Activated naive CD4-positive, alpha-beta T cell treated with anti-CD3 and anti-CD28 coated beads, Interleukin-2, amount 10 ng/mL, durations not matched to agents 7 days and 5 days (primary cell): Measurements from ENCODE around the gene ELMOD3.
"Not testable (repeated sequence)": the region's sequence is repeated elsewhere in the genome, so short reads cannot be mapped to it uniquely, and the experiment has no call there.

ENCODE experiments used
- CTCF ChIA-PET: fragments of 350-600 bp; sonication (Branson Sonifier 250); formaldehyde crosslinking; loops from one replicate; lab custom pipeline; 2021; ENCODE audit warnings: antibody characterized with exemption; lab: Charles Lee
- DNase-seq: peaks from one replicate; pipeline ENCODE4 v3.0.0-alpha.2; 2020
- H3K27ac Mint-ChIP-seq: one replicate; pipeline ENCODE4 v1.8.0; 2021; ENCODE audit warnings: mild to moderate bottlenecking, moderate library complexity, mixed read lengths
- H3K27me3 Mint-ChIP-seq: one replicate; pipeline ENCODE4 v1.8.0; 2021; ENCODE audit warnings: mild to moderate bottlenecking, mixed read lengths
- H3K36me3 Mint-ChIP-seq: one replicate; pipeline ENCODE4 v1.8.0; 2021; ENCODE audit warnings: mixed read lengths
- H3K4me1 Mint-ChIP-seq: one replicate; pipeline ENCODE4 v1.8.0; 2021; ENCODE audit warnings: mixed read lengths
- H3K4me3 Mint-ChIP-seq: one replicate; pipeline ENCODE4 v1.8.0; 2021; ENCODE audit warnings: mild to moderate bottlenecking, moderate library complexity, mixed read lengths
- H3K9me3 Mint-ChIP-seq: one replicate; pipeline ENCODE4 v1.8.0; 2021; ENCODE audit warnings: mixed read lengths

ELMOD3 gene

GRCh38 chr2:85341269-85342029 is 13.1 kb upstream of the ELMOD3 start:
- CTCF ChIA-PET: no interaction called here
- H3K9me3 Mint-ChIP-seq: no peaks in the 10 kb centered on the region
- H3K27ac Mint-ChIP-seq: no peak overlapping the region
- DNase-seq: no peak
- H3K36me3 Mint-ChIP-seq: peaks cover 17% of the 10 kb centered on the region
- H3K4me1 Mint-ChIP-seq: no peaks in the 10 kb centered on the region
- H3K4me3 Mint-ChIP-seq: no peak overlapping the region
- peaks cover 40% of the 10 kb centered on the region for H3K27me3 Mint-ChIP-seq

GRCh38 chr2:85342156-85342555 is 12.4 kb upstream of the ELMOD3 start:
- no peaks in the 10 kb centered on the region for H3K9me3 Mint-ChIP-seq
- H3K36me3 Mint-ChIP-seq: peaks cover 22% of the 10 kb centered on the region
- peaks cover 33% of the 10 kb centered on the region for H3K27me3 Mint-ChIP-seq
- DNase-seq: no peak
- no peaks in the 10 kb centered on the region for H3K4me1 Mint-ChIP-seq
- no peak overlapping the region for H3K4me3 Mint-ChIP-seq
- CTCF ChIA-PET: no interaction called here
- H3K27ac Mint-ChIP-seq: no peak overlapping the region

- CTCF ChIA-PET, H3K4me3 Mint-ChIP-seq, DNase-seq, H3K9me3 Mint-ChIP-seq, H3K4me1 Mint-ChIP-seq, H3K27ac Mint-ChIP-seq: not testable (repeated sequence)
- Mint-ChIP-seq H3K36me3 (peaks cover 26% of the 10 kb centered on the region), H3K27me3 (peaks cover 23% of the 10 kb centered on the region)
Observed at GRCh38 chr2:85343207-85343895, 11.2 kb upstream of the ELMOD3 start.

- DNase-seq: no peak
- peaks cover 26% of the 10 kb centered on the region for H3K36me3 Mint-ChIP-seq
- H3K27me3 Mint-ChIP-seq: peaks cover 12% of the 10 kb centered on the region
- H3K9me3 Mint-ChIP-seq: no peaks in the 10 kb centered on the region
- no peaks in the 10 kb centered on the region for H3K4me1 Mint-ChIP-seq
- CTCF ChIA-PET: no interaction called here
- no peak overlapping the region for H3K27ac Mint-ChIP-seq
- no peak overlapping the region for H3K4me3 Mint-ChIP-seq
Observed at GRCh38 chr2:85344356-85344954, 10.1 kb upstream of the ELMOD3 start.

GRCh38 chr2:85347599-85347998 is 7.0 kb upstream of the ELMOD3 start:
- DNase-seq: no peak
- Mint-ChIP-seq H3K4me1 (peaks cover 9% of the 10 kb centered on the region), H3K9me3 (no peaks in the 10 kb centered on the region), H3K4me3 (no peak overlapping the region), H3K36me3 (peaks cover 42% of the 10 kb centered on the region), H3K27ac (no peak overlapping the region), H3K27me3 (no peaks in the 10 kb centered on the region)
- CTCF ChIA-PET: no interaction called here

- peak overlapping the region; percentile 95 for H3K27ac Mint-ChIP-seq
- no peaks in the 10 kb centered on the region for H3K27me3 Mint-ChIP-seq
- H3K9me3 Mint-ChIP-seq: no peaks in the 10 kb centered on the region
- CTCF ChIA-PET: interaction anchor here (0.6 to 2.1 kb wide), 8 partner anchors 10 to 249 kb away, joined by 3 to 9 read pairs (median 5); no protein-coding TSS in a partner anchor
- peak overlapping the region; percentile 99 for H3K4me3 Mint-ChIP-seq
- peaks cover 42% of the 10 kb centered on the region for H3K36me3 Mint-ChIP-seq
- H3K4me1 Mint-ChIP-seq: peaks cover 52% of the 10 kb centered on the region
- DNase-seq: no peak
Observed at GRCh38 chr2:85353876-85354285, 688 bp upstream of the ELMOD3 start.

- peaks cover 42% of the 10 kb centered on the region for H3K36me3 Mint-ChIP-seq
- no peak for DNase-seq
- CTCF ChIA-PET: interaction anchor here (1.4 to 2.1 kb wide), 5 partner anchors 9 to 197 kb away, joined by 3 to 9 read pairs (median 5); no protein-coding TSS in a partner anchor
- H3K4me1 Mint-ChIP-seq: peaks cover 54% of the 10 kb centered on the region
- H3K9me3 Mint-ChIP-seq: no peaks in the 10 kb centered on the region
- peak overlapping the region; percentile 99 for H3K4me3 Mint-ChIP-seq
- no peaks in the 10 kb centered on the region for H3K27me3 Mint-ChIP-seq
- H3K27ac Mint-ChIP-seq: peak overlapping the region; percentile 95
Observed at GRCh38 chr2:85355073-85355410, 473 bp downstream of the ELMOD3 start.

GRCh38 chr2:85355521-85355920 is 952 bp downstream of the ELMOD3 start:
- Mint-ChIP-seq H3K4me3 (peak overlapping the region; percentile 99), H3K4me1 (peaks cover 54% of the 10 kb centered on the region), H3K36me3 (peaks cover 38% of the 10 kb centered on the region), H3K27ac (no peak overlapping the region), H3K27me3 (no peaks in the 10 kb centered on the region), H3K9me3 (no peaks in the 10 kb centered on the region)
- no peak for DNase-seq
- CTCF ChIA-PET: interaction anchor here (1.7 to 2.1 kb wide), 4 partner anchors 14 to 197 kb away, joined by 5 to 9 read pairs (median 6); no protein-coding TSS in a partner anchor

GRCh38 chr2:85356186-85356585 is 1.6 kb downstream of the ELMOD3 start:
- H3K4me1 Mint-ChIP-seq: peaks cover 51% of the 10 kb centered on the region
- H3K27me3 Mint-ChIP-seq: no peaks in the 10 kb centered on the region
- peak overlapping the region; percentile 99 for H3K4me3 Mint-ChIP-seq
- no peak for DNase-seq
- H3K9me3 Mint-ChIP-seq: no peaks in the 10 kb centered on the region
- CTCF ChIA-PET: no interaction called here
- H3K27ac Mint-ChIP-seq: no peak overlapping the region
- peaks cover 34% of the 10 kb centered on the region for H3K36me3 Mint-ChIP-seq

- Mint-ChIP-seq H3K27ac (no peak overlapping the region), H3K27me3 (no peaks in the 10 kb centered on the region), H3K4me3 (no peak overlapping the region), H3K4me1 (peaks cover 44% of the 10 kb centered on the region), H3K9me3 (no peaks in the 10 kb centered on the region), H3K36me3 (peaks cover 39% of the 10 kb centered on the region)
- CTCF ChIA-PET: interaction anchor here (1.5 kb wide), 1 partner anchor 194 kb away, joined by 3 read pairs; no protein-coding TSS in a partner anchor
- DNase-seq: no peak
Observed at GRCh38 chr2:85357736-85358135, 3.2 kb downstream of the ELMOD3 start.

GRCh38 chr2:85362653-85363387 is 8.3 kb downstream of the ELMOD3 start:
- not testable (repeated sequence) for H3K27ac Mint-ChIP-seq, DNase-seq
- H3K36me3 Mint-ChIP-seq: peaks cover 28% of the 10 kb centered on the region

GRCh38 chr2:85367180-85367579 is 12.6 kb downstream of the ELMOD3 start:
- no peak for DNase-seq
- Mint-ChIP-seq H3K27ac (no peak overlapping the region), H3K4me3 (no peak overlapping the region), H3K36me3 (peaks cover 12% of the 10 kb centered on the region), H3K27me3 (no peaks in the 10 kb centered on the region), H3K4me1 (no peaks in the 10 kb centered on the region), H3K9me3 (no peaks in the 10 kb centered on the region)
- CTCF ChIA-PET: no interaction called here

More at GRCh38 chr2:85362653-85363387, 8.3 kb downstream of the ELMOD3 start:
- H3K4me1 Mint-ChIP-seq, H3K27me3 Mint-ChIP-seq, H3K4me3 Mint-ChIP-seq, CTCF ChIA-PET, H3K9me3 Mint-ChIP-seq: not testable (repeated sequence)

- no peaks in the 10 kb centered on the region for H3K27me3 Mint-ChIP-seq
- CTCF ChIA-PET: interaction anchor here (1.0 to 2.2 kb wide), 3 partner anchors 14 to 52 kb away, joined by 3 to 9 read pairs (median 5); partner anchors contain the start of genes ELMOD3 and RETSAT
- no peak for DNase-seq
Observed at GRCh38 chr2:85368921-85369320, 14.4 kb downstream of the ELMOD3 start.

GRCh38 chr2:85369500-85369899 is 14.9 kb downstream of the ELMOD3 start:
- CTCF ChIA-PET: interaction anchor here (1.0 to 2.2 kb wide), 3 partner anchors 15 to 52 kb away, joined by 3 to 9 read pairs (median 5); partner anchors contain the start of genes ELMOD3 and RETSAT
- H3K27me3 Mint-ChIP-seq: no peaks in the 10 kb centered on the region

More at GRCh38 chr2:85368921-85369320, 14.4 kb downstream of the ELMOD3 start:
- Mint-ChIP-seq H3K4me1 (no peaks in the 10 kb centered on the region), H3K27ac (no peak overlapping the region), H3K9me3 (no peaks in the 10 kb centered on the region), H3K36me3 (peaks cover 4% of the 10 kb centered on the region), H3K4me3 (no peak overlapping the region)

More at GRCh38 chr2:85369500-85369899, 14.9 kb downstream of the ELMOD3 start:
- Mint-ChIP-seq H3K4me1 (no peaks in the 10 kb centered on the region), H3K4me3 (no peak overlapping the region), H3K36me3 (peaks cover 4% of the 10 kb centered on the region), H3K27ac (no peak overlapping the region), H3K9me3 (no peaks in the 10 kb centered on the region)
- no peak for DNase-seq
